Hematopoietic multipotent progenitor cell treated with erythropoietin and hydrocortisone succinate and interleukin-3 and kit ligand, for 8 days (in vitro differentiated cells): ENCODE measurements around the gene LOXL1.

ENCODE experiments used
- DNase-seq: peaks from one replicate; pipeline ENCODE4 v3.0.0-alpha.2; 2015

Gene LOXL1

GRCh38 chr15:73926219-73927002 lies at the start of gene LOXL1:
TSS of gene LOXL1 (plus strand) at chr15:73926462. CDS start at chr15:73926784, 322 bp downstream.
- DNase-seq = no peak

- DNase-seq = no peak
These were observed 46.8 kb upstream of the LOXL1 start for GRCh38 chr15:73879426-73879825.

- DNase-seq = no peak
These were observed 44.5 kb upstream of the LOXL1 start for GRCh38 chr15:73881579-73882320.

GRCh38 chr15:73882761-73883419 lies 43.4 kb upstream of the LOXL1 start:
- no peak for DNase-seq

- DNase-seq = no peak
These were observed 42.1 kb upstream of the LOXL1 start for GRCh38 chr15:73884159-73884558.

- no peak for DNase-seq
These were observed 40.1 kb upstream of the LOXL1 start for GRCh38 chr15:73885954-73886700.

GRCh38 chr15:73886717-73887345 lies 39.4 kb upstream of the LOXL1 start:
- no peak for DNase-seq

- no peak for DNase-seq
These were observed 38.8 kb upstream of the LOXL1 start for GRCh38 chr15:73887481-73887880.

- DNase-seq = no peak
These were observed 37.8 kb upstream of the LOXL1 start for GRCh38 chr15:73888224-73889041.

- DNase-seq = no peak
These were observed 37.1 kb upstream of the LOXL1 start for GRCh38 chr15:73889053-73889761.

GRCh38 chr15:73889762-73890124 lies 36.5 kb upstream of the LOXL1 start:
- DNase-seq = no peak

- no peak for DNase-seq
These were observed 34.6 kb upstream of the LOXL1 start for GRCh38 chr15:73891328-73892315.

- no peak for DNase-seq
These were observed 33.6 kb upstream of the LOXL1 start for GRCh38 chr15:73892446-73893226.

- no peak for DNase-seq
These were observed 32.0 kb upstream of the LOXL1 start for GRCh38 chr15:73894133-73894814.

- peak; percentile 59 for DNase-seq
These were observed 28.6 kb upstream of the LOXL1 start for GRCh38 chr15:73897441-73898261.

GRCh38 chr15:73899197-73900094 lies 26.8 kb upstream of the LOXL1 start:
- no peak for DNase-seq
